OCI-M1 (cell line): ENCODE data around the gene TDRD9.

Source experiments
- DNase-seq: peaks from one replicate; lab custom pipeline; 2025; lab: John Stamatoyannopoulos, UW

TDRD9 gene

DNA sequence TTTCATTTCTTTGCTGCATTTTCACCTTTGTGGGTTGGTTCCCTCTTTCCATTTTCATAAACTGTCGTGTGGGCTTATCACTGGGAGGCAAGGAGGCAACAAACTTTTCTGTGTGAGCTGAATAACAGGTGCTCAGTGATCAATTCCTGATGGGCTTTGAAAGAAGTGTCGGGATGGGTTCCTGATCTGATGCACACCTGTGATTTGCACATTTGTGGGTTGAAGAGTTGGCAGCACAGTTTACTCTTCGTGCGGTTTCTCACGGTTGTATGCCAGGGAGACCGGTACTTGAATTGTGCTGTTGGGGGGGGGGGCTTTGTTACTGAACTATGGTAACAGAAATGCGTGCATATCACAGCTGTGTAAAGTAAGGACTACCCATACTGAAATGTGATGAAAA, 141.3 kb downstream of the TDRD9 start:
- no peak for DNase-seq

DNA sequence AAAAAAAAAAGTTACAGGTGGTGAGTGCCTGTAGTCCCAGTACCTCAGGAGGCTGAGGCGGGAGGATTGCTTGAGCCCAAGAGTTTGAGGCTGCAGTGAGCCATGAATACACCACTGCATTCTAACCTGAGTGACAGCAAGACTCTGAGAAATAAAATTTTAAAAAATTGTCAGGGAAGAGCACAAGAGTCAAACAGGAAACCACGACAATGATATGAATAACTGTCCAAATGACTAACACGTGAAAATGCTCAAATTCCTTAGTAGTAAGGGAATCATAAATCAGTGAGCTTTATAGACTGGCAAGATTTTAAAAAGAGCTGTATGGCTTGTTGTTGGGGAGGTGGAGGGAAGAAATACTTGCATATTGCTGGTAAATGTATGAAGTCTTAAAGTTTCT, 144.3 kb downstream of the TDRD9 start:
- no peak for DNase-seq

DNA sequence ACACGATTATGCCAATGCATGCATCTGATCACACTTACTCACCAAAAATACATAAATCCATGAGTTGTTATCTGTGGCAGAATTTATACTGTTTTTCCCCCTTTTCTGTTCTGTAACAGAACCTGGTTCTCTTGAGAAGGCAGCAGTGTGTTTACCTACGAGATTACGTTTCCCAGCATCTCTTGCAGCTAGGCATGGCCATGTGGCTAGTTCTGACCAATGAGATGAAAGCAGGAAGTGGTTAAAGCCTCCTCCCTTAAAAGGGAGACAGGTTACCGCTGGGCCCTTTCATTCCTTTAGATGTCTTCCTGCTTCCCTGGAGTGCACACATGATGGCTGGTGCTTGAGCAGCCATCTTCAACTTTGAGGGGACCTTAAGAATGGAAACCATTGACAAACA, 145.5 kb downstream of the TDRD9 start:
- no peak for DNase-seq

DNA sequence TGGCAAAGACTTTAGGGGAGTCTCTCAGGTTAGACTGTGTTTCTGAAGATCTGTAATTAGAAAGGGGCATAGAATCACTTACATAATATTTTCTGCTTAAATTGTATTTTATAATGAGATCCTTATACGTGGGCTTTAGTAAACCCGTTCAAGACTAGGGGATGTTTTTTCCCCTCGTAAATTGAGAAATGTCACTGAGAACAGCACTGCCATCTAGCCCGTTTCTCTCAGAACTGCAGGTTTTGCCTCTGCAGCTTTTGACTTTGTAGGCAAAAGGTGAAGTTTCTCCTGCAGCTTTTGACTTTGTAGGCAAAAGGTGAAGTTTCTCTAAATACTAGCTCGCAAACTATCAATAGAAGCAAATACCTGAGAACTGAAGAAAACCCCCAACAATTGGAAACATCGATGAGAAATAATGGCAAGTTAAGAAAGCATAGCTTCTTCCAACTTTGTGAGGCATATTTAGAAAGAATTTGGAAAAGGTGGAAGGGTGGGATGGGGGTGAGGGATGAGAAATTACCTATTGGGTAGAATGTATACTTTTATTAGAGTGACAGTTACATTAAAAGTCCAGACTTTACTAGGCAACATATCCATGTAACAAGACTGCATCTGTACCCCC, 147.4 kb downstream of the TDRD9 start:
- DNase-seq = peak; percentile 5

DNA sequence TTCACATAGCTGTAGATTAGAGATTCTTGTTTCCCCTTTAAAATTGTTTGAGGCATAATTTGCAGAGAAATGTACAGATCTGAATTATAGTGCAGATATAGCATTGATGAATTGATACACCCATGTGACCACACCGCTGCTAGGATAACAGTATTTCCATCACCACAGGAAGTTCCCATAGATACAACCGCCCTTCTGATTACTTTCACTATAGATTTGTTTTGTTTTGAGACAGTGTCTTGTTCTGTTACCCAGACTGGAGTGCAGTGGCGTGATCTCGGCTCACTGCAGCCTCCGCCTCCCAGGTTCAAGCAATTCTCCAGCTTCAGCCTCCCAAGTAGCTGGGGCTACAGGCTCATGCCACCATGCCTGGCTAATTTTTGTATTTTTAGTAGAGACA, 148.5 kb downstream of the TDRD9 start:
- no peak for DNase-seq

DNA sequence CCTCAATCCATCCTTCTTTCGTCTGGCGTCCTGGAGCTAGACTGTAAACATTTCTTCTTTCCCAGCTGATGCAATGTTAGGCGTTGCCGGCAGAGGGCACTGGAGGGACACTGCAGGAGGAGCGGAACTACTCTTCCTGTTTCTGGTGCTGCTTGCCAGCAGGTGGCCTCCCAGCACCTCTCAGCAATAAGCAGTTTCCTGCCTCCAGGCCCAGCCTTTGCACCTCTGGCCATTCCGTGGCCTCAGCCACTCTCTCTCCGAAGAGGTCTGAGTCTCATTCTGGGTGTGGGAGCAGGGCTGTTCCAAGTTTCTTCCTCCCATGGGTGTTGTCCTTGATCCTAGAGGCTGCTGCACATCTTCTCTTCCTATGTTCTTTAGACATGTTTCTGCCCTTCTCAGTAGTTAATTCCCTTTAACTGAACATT, 149.8 kb downstream of the TDRD9 start:
- peak; percentile 89 for DNase-seq

DNA sequence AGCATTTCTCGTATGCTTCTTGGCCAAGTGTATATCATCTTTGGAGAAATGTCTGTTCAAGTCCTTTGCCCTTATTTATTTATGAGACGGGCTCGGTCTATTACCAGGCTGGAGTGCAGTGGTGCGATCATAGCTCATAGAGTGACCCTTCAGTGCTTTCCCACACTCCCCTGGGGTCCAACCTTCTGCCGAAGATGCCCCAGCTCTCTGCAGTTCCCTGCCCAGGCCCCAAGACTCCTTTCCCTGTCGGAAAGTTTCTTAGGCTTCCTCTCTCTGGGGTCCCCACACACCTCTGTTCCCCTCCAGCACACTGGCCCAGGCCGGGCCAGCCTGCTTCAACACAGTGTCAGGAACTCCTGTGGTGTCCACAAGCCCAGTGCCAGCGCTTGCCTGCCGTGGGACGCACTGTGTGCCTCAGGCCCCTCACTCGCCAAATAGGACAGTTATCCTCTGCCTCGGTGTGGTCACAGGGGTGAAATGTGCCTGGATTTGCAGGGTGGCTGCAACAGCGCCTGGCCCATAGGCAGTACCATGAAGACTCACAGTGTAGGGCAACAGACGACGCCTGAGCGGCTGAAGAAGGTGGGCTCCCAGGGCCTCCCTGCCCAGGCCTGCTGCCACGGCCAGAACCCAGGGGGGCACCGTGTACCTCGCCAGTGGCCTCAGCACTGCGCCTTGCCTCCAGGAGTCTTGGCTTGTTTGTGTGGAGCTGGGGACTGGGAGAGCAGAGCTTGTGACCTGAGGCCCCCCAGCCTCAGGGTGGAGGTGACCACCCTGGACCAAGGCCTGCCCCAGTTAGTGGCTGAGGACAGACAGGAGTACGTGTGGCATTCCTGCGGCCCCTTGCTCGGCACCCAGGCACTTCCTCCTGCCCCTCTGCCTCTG, 152.4 kb downstream of the TDRD9 start:
- no peak for DNase-seq

DNA sequence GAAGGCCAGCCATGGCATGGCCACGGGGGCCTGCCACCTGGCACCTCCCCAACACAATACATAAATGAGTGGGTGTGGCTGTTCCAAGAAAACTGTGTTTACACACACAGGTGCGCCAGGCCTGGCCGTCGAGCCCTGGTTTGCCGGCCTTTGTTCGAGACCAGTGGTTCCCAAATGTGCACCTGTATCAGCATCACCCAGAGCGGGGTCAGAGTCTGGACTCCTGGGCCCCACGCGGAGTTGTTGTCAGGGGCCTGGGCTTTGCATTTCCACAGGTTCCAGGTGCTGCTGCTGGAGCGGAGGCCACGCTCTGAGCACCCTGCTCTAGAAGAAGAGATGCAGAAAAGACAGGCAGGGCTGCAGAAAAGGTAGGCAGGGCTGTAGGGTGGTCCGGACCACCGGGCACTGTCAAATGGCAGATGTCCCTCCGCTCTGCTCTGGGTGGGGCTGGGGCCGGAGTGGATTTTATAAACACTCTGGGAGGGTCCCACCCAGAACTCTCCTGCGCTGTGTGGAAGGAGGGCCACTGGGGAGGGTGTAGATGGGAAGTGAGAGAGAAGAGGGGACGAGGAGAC, 153.1 kb downstream of the TDRD9 start:
- DNase-seq = no peak

DNA sequence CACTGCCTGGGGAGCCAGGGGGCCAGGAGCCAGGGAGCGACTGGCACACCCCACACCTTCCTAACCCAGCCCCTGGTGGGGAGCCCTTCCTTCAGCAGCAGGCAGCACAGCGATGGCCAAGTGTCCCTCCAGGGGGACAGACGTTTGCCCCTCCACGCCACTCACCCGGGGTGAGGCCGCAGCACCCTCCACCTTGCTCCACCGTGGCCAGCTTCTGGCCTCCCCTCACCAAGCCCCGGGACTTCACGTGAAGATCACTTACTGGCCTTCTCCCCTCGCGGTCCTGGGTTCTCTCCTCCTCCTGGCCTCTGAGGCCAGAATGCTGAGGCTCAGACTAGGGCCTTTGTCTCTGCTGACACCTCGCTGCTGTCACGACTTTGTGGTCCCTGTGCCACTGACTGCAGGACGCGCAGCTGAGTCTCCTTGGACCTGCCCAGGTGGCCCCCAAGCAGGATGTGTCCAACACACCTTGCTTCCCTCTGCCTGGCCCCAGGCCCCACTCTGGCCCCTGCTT, 153.8 kb downstream of the TDRD9 start:
- DNase-seq = no peak

DNA sequence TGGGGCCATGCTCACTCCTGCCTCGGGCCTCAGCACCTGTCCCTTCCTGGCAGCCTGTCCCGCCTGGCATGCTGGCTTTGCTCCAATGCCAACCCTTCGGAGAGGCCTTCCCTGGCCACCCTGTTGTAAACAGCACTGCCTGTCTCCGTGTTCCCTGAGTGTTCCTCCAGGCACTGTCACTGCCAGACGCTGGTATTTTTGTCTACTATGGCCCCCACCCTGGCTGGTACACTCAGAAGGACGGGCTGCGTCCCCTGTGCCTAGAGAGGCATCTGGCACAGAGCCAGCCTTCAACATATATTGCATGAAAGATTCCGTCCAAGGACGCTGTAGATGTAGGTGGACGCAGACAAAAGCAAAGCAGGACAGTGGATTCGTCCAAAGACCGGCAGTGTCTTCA, 154.6 kb downstream of the TDRD9 start:
- no peak for DNase-seq

DNA sequence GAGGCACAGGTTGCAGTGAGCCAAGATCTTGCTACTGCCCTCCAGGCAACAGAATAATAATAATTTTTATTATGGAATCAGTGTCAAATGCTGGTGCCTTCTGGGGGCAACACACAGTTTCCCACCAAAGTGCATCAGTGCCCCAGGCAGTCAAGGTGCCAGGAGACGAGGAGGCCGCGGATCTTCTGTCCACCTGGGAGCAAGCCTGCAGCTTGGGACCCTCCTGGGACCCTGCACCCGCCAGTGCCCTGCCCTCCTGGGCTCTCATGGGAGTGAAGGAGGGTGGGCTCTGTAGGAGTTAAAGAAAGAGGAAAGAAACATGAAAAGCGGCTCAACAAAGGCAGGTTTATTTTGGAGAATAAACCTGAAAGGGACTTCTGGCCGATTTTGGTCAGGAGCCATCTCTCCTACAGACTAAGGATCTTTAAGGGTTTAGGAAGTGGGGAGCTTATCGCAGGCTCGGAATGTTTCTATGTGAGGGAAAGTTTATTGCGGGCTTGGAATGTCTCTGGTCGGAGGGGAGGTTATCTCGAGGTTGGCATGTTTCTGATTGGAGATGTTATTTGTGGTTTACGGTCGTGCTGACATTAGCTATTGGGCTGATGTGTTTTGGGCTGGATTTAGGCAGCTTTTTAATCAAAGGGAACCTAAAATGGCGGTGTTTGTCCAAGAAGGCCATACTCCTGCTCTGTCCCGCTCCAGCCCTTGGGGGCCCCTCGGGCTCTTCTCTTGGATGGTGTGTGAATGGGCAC, 156.2 kb downstream of the TDRD9 start:
- DNase-seq = no peak

DNA sequence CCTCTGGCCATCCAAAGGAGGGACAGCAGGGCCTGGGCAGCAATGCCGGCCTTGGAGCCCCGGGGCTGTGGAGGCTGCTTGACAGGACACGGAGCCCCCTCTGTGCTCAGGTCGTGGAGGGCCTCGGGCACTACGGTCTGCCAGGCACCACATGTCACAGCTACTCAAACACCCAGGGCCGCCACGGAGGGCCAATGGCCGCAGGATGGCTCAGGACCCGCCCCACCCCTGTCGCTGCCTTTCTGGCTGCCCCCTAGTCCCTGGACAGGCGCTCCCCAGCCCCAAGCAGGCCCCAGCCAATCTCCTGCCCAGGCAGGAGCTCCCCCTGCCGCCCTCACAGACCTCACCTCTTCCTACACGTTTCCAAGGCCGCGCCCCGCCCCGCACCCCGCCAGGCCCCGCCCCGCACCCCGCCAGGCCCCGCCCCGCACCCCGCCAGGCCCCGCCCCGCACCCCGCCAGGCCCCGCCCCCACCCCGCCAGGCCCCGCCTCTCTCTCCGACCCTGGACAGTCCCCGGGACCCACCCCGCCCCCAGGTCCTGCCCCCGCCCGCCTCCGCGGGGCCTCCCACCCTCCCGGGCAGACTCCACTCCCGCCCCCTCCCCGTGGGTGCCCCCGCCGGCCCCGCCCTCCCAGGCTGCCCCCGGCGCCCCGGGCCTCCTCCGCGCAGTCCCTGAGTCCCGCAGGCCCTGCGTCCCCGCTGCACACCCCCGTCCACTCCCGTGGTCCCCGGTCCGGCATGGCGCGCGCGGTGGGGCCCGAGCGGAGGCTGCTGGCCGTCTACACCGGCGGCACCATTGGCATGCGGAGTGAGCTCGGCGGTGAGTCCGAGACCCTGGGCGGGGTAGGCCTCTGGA, 157.0 kb downstream of the TDRD9 start, which contains the start of gene ASPG:
Gene ASPG, plus strand, starts transcription at position 669 of the 857 bp plus-strand sequence. Its CDS starts 71 bp downstream, at position 740.
- no peak for DNase-seq

DNA sequence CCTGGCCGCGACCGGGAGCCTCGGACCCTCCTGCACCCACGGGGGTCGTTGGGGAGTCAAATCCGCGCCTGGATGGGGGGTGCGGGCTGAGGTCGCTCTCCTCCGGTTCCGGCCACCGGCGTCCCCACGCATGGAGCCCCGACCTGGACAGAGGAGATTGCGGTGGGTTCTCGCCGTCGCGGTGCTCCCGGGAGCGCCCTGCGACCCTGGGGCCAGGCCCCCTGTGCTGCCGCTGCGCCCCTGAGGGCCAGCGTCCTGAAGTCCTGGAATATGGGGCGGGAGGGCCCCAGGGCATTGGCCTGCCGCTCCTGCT, 157.6 kb downstream of the TDRD9 start:
- DNase-seq = no peak

DNA sequence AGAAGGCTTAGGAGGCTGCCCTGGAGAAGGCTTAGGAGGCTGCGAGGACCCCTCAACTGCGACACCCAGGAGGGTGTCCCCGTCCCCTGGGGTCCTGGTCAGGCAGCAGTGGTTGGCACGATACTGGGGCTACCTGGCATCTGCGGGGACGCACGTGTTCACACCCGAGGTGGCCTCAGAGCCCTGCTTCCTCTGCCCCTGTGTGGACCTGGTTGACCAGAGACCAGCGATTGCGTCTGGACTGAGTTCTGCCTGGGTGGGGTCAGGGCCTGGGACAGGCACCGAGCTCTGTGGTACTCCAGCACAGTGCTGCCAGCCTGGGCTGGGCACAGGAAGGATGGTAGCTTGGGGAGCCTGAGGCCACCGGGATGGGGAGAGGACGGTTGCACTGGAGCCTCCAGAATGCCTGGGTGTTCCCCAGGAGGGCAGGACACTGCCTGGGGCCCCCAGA, 158.0 kb downstream of the TDRD9 start:
- DNase-seq = no peak

DNA sequence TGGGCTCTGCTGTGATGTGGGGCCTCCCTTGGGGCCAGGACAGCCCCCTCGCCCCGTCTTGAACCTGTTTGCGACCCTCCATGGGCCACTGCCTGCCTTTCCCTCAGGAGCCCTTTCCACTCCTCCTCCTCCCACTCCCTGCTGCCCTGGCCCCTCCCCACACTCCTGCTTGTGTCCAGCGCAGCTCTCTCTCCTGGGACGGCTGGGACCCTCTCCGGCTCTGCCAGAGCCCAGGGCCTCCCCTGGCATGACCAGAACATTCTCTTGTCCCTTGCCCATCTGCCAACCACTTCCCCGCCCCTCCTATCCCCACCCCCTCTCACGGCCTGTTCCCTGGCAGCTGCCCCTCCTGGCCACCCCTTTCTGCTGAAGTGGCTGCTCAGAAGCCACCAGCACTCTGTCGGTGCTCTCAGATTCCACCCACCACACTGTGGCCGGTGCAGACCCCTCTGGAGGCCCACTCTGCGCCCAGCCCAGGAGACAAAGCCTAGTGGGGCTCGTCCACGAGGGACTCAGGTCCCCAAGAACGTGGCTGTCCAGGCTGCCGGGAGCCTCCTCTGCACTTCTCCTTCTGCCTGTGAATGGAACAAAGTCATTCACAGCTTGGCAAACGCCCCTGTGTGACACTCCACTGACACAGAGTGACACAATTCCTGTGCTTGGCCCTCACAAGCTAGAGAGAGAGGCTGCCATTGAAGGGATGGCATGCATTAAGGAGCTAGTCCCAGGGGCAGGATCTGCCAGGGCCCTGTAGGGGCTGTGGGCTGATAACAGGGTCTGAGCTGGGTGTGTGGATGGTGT, 158.6 kb downstream of the TDRD9 start:
- no peak for DNase-seq

DNA sequence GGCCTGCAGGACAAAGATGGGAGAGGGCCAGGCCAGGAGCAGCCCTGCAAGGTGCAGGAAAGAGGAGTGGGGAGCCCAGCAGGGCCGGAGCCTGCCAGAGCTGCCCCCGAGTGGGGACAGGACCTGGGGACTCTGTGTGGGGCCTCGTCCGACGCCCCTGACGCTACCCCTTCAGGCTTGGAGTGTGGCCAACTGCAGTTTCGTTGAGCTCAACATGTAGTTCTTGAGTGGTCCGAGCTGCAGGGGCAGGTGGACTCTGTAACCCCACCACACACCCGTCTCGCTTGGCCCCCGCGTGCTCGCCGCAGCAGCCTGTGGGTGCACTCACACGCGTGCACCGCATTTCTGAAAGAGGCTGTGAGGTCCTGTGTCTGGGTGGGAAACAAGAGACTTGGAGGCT, 159.2 kb downstream of the TDRD9 start:
- DNase-seq = no peak

DNA sequence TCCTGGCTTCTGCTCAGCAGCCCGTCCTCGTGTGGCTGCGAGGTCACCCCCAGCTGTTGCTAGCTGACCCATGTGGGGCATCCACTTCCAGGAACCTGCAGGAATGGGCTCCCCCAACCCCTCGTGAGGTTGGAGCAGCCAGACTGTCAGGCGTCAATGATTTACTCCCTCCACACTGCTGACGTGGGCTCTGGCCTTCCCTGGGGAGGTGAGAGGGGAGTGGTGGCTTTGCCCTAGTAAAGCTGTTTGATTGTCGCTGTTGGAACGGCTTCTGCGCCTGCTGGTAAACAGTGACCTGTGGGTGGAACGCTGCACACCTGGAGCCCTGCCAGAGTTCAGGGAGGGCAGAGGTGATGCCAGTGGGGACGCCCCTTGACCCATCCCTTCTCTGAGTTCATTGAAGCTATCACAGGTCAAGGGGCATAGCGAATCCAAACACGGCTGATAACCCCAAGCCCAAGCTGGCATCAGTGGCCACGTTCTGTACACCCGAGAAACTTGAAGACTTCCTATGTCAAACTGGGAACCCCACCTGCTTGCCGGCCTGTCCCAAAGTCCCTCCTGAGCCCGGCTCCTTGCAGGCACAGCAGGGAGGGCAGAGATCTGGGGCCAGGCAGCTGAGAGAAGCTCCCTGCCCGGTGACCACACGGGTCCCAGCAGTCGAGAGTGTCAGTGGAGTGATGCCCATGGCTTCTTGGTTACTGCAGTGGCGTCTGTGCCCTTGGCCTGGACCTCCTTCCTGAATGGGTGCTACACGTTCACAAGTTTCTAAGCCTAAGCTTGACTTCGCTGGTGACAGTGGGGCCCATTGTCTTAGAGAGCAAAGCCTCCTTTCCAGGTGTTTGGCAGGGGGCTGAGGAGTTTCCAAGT, 160.0 kb downstream of the TDRD9 start:
- DNase-seq = no peak

DNA sequence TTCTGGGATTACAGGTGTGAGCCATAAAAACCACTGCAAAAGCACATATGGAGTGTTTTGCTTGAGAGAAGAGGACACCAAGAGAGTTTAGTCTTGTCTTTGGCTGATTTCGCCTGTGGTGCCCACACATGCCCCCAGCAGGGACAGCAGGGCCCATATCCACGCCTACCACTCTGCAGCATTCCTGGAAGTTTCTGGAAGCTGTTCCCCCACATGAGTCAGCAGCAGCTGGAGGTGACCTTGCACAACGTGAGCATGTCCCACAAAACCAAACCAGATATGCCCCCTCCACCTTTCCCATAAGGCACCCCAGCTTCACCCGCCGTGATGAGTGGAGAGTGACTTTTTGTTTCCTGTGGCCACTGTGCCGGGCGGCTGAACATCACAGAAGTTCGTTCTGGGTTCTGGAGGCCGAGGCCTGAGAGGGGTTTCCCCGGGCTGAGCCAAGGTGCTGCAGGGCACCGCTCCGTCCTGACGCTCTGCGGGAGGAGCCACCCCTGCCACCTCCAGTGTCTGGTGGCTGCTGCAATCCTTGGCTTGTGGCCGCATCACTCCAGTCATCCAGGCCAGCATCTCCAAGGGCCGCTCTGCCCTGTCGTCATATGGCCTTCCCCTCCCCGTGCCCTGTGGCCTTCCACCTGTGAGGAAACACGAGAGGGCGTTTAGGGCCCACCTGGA, 162.0 kb downstream of the TDRD9 start:
- DNase-seq = no peak
